Esophagus squamous epithelium (tissue), 4 donors: ENCODE results near the gene CNP.

Experiments used
- CTCF ChIP-seq, 6 experiments: fragments of 450-650 bp in 4 of 6; fragments of 200-600 bp in 2 of 6; sonication (generic) in 2 of 6; IDR thresholded peaks; one replicate each; pipeline ENCODE4 v1.5.1; 2016 to 2019; ENCODE audit warnings: antibody characterized with exemption in 6 of 6, mild to moderate bottlenecking in 4 of 6, moderate library complexity in 4 of 6
- POLR2A ChIP-seq, 4 donors: fragments of 450-650 bp; IDR thresholded peaks; one replicate each; pipeline ENCODE4 v1.6.1; 2017; ENCODE audit warnings: antibody characterized with exemption in 4 of 4, mild to moderate bottlenecking in 4 of 4, moderate library complexity in 3 of 4

GRCh38 chr17:41948762-41949460 is 17.7 kb upstream of the CNP start:
- TF ChIP-seq POLR2A (IDR thresholded peaks at IDR 0.05) (no peak), CTCF (IDR thresholded peaks at IDR 0.05) (no peak)
